Stimulated activated CD4-positive, alpha-beta T cell treated with anti-CD3 and anti-CD28 coated beads, Interleukin-15, amount 100 ng/mL, for 24 hours (primary cell): Measurements from ENCODE around the gene FYN.

Source experiments
- DNase-seq: peaks from one replicate; pipeline ENCODE4 v3.0.0-alpha.2; 2020

FYN gene

GRCh38 chr6:111880181-111880888 lies 7.1 kb upstream of the FYN start:
- no peak for DNase-seq

GRCh38 chr6:111875741-111876140 lies 2.5 kb upstream of the FYN start:
- no peak for DNase-seq

GRCh38 chr6:111874025-111874415 lies 768 bp upstream of the FYN start:
- peak; percentile 86 for DNase-seq

- DNase-seq = peak; percentile 78
These were observed 663 bp downstream of the FYN start for GRCh38 chr6:111872401-111873177.

- peak; percentile 43 for DNase-seq
These were observed 1.4 kb downstream of the FYN start for GRCh38 chr6:111871725-111872400.

- peak; percentile 55 for DNase-seq
These were observed 2.0 kb downstream of the FYN start for GRCh38 chr6:111871207-111871606.

- no peak for DNase-seq
These were observed 2.5 kb downstream of the FYN start for GRCh38 chr6:111870742-111871064.

GRCh38 chr6:111870051-111870741 lies 3.1 kb downstream of the FYN start:
- DNase-seq = no peak

GRCh38 chr6:111866857-111867256 lies 6.4 kb downstream of the FYN start:
- no peak for DNase-seq

- no peak for DNase-seq
These were observed 7.2 kb downstream of the FYN start for GRCh38 chr6:111865909-111866546.

GRCh38 chr6:111865049-111865585 lies 8.1 kb downstream of the FYN start:
- no peak for DNase-seq

- no peak for DNase-seq
These were observed 8.9 kb downstream of the FYN start for GRCh38 chr6:111864138-111865048.

- DNase-seq = no peak
These were observed 10.5 kb downstream of the FYN start for GRCh38 chr6:111862741-111863140.

- no peak for DNase-seq
These were observed 10.9 kb downstream of the FYN start for GRCh38 chr6:111862314-111862713.

GRCh38 chr6:111861431-111861885 lies 11.8 kb downstream of the FYN start:
- DNase-seq = no peak

- DNase-seq = no peak
These were observed 14.9 kb downstream of the FYN start for GRCh38 chr6:111858347-111858746.

- DNase-seq = no peak
These were observed 15.4 kb downstream of the FYN start for GRCh38 chr6:111857674-111858337.

GRCh38 chr6:111855753-111856152 lies 17.5 kb downstream of the FYN start:
- DNase-seq = no peak

GRCh38 chr6:111854683-111855082 lies 18.6 kb downstream of the FYN start:
- no peak for DNase-seq

GRCh38 chr6:111852725-111853124 lies 20.5 kb downstream of the FYN start:
- no peak for DNase-seq
